Upper lobe of left lung (tissue), 4 donors: ENCODE results near the gene ECSCR.

Source experiments
- CTCF ChIP-seq, 6 experiments: fragments of 450-650 bp in 4 of 6; fragments of 200-600 bp in 2 of 6; sonication (generic) in 2 of 6; IDR thresholded peaks; one replicate each; pipeline ENCODE4 v1.5.1; 2016 to 2019; ENCODE audit warnings: antibody characterized with exemption in 6 of 6
- POLR2AphosphoS5 ChIP-seq, 2 donors: sonication (generic); formaldehyde crosslinking; IDR thresholded peaks; one replicate each; pipeline ENCODE4 v1.5.1; 2017; ENCODE audit warnings: antibody characterized with exemption in 2 of 2

GRCh38 chr5:139446956-139447779, 15.4 kb downstream of the ECSCR start:
- TF ChIP-seq CTCF (IDR thresholded peaks at IDR 0.05) (no peak), POLR2AphosphoS5 (IDR thresholded peaks at IDR 0.05) (no peak)
